HG02763 (cell line): ENCODE data around the gene NR6A1.

Experiments
- ATAC-seq: cut with Tn5 transposase; IDR thresholded peaks from one replicate; pipeline ENCODE4 v1.9.1; 2021; ENCODE audit warnings: mild to moderate bottlenecking, moderate library complexity; ENCODE audit not compliant: unreplicated experiment

Gene NR6A1

GRCh38 chr9:124730772-124731171 lies 40.3 kb downstream of the NR6A1 start:
- no peak for ATAC-seq

GRCh38 chr9:124726886-124727285 lies 44.2 kb downstream of the NR6A1 start:
- ATAC-seq: no peak

- no peak for ATAC-seq
These were observed 46.1 kb downstream of the NR6A1 start for GRCh38 chr9:124725068-124725452.

GRCh38 chr9:124724415-124725067 lies 46.6 kb downstream of the NR6A1 start:
- no peak for ATAC-seq

- ATAC-seq: no peak
These were observed 47.8 kb downstream of the NR6A1 start for GRCh38 chr9:124723352-124723751.

- no peak for ATAC-seq
These were observed 49.8 kb downstream of the NR6A1 start for GRCh38 chr9:124721109-124721906.

GRCh38 chr9:124720429-124721108 lies 50.5 kb downstream of the NR6A1 start:
- no peak for ATAC-seq

- no peak for ATAC-seq
These were observed 52.2 kb downstream of the NR6A1 start for GRCh38 chr9:124718928-124719327.

- no peak for ATAC-seq
These were observed 53.5 kb downstream of the NR6A1 start for GRCh38 chr9:124717597-124717996.

GRCh38 chr9:124716808-124717207 lies 54.3 kb downstream of the NR6A1 start:
- no peak for ATAC-seq

- ATAC-seq: no peak
These were observed 60.3 kb downstream of the NR6A1 start for GRCh38 chr9:124710766-124711165.

- no peak for ATAC-seq
These were observed 61.8 kb downstream of the NR6A1 start for GRCh38 chr9:124709292-124709690.

- ATAC-seq: no peak
These were observed 62.3 kb downstream of the NR6A1 start for GRCh38 chr9:124708633-124709291.

- no peak for ATAC-seq
These were observed 63.0 kb downstream of the NR6A1 start for GRCh38 chr9:124708074-124708473.

- ATAC-seq: no peak
These were observed 63.4 kb downstream of the NR6A1 start for GRCh38 chr9:124707666-124708065.

- ATAC-seq: no peak
These were observed 64.4 kb downstream of the NR6A1 start for GRCh38 chr9:124706685-124707084.

GRCh38 chr9:124699575-124699974 lies 71.5 kb downstream of the NR6A1 start:
- no peak for ATAC-seq

GRCh38 chr9:124698265-124698664 lies 72.8 kb downstream of the NR6A1 start:
- no peak for ATAC-seq

GRCh38 chr9:124697326-124698200 lies 73.5 kb downstream of the NR6A1 start:
- ATAC-seq: no peak

- no peak for ATAC-seq
These were observed 75.0 kb downstream of the NR6A1 start for GRCh38 chr9:124696101-124696500.
